ACHN (cell line): ENCODE results near the gene RAB8A.

Experiments used
- DNase-seq: peaks from one replicate; pipeline ENCODE4 v3.0.0-alpha.2; 2015
- in situ Hi-C: cut with HindIII; loops from 2 replicates; pipeline ENCODE4 v1.10.0; 2017; ENCODE audit warnings: low sequenced_read_pairs, low pct_ligation_motif_present, low pct_unique_long_range_greater_than_20kb

The RAB8A gene

GRCh38 chr19:16111160-16111908 lies at the start of gene RAB8A:
TSS of gene RAB8A (plus strand) at chr19:16111889. CDS start at chr19:16111902, 13 bp downstream.
- in situ Hi-C loops = no loop called here

GRCh38 chr19:16061943-16062342 lies 49.7 kb upstream of the RAB8A start:
- in situ Hi-C loops = no loop called here

More at GRCh38 chr19:16111160-16111908, at the start of gene RAB8A:
- peak; percentile 96 for DNase-seq

DNA sequence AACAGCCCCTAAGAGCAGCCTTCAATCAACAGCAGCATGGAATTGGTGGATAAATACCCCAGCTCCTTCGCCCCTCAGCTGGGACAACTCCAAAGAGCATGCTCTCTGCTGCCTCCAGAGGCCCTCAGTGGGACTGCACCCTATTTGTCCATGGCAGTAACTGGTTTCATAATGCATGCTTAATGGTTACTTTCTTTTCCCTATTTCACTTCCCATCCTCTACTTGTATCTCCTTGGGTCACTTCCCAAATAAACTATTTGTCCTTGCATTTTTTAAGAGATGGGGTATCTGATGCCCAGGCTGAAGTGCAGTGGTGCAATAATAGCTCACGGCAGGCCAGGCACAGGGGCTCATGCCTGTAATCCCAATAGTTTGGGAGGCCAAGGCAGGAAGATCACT lies 48.9 kb upstream of the RAB8A start:
- DNase-seq = peak; percentile 34
- in situ Hi-C loops = no loop called here

More at GRCh38 chr19:16061943-16062342, 49.7 kb upstream of the RAB8A start:
- no peak for DNase-seq

- DNase-seq = no peak
- in situ Hi-C loops = no loop called here
These were observed 47.3 kb upstream of the RAB8A start for GRCh38 chr19:16064209-16064889.

- DNase-seq = no peak
- in situ Hi-C loops = no loop called here
These were observed 45.0 kb upstream of the RAB8A start for GRCh38 chr19:16066611-16067104.

GRCh38 chr19:16067205-16067938 lies 44.3 kb upstream of the RAB8A start:
- no peak for DNase-seq
- in situ Hi-C loops = no loop called here

GRCh38 chr19:16068696-16069259 lies 42.9 kb upstream of the RAB8A start:
- in situ Hi-C loops = no loop called here
- no peak for DNase-seq

DNA sequence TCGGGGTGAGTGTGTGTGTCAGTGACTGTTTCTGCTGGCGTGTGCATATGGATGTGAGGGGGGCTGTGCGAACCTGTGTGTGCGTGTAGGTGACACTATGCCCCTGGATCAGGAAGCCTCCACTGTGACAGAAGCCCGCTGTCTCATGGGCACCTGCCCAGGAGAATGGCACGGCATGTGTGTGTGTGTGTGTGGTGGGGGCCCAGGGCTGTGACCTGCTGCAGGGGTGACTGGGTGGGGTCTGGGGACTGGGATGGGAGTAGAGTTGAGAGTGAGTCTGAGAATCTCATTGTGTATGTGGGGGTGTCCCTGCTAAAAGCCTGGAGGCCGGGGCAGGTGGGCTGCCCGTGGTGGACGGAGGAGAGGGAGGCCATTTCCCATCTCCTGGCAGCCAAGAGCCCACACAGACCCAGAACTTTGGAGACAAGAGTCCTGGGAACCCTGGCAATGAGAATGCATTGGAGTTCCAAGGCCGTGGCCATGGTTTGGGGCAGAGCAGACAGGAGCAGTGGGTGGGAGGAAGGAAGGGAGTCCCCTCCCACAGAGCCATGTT lies 41.8 kb upstream of the RAB8A start:
- in situ Hi-C loops = no loop called here
- DNase-seq = no peak

DNA sequence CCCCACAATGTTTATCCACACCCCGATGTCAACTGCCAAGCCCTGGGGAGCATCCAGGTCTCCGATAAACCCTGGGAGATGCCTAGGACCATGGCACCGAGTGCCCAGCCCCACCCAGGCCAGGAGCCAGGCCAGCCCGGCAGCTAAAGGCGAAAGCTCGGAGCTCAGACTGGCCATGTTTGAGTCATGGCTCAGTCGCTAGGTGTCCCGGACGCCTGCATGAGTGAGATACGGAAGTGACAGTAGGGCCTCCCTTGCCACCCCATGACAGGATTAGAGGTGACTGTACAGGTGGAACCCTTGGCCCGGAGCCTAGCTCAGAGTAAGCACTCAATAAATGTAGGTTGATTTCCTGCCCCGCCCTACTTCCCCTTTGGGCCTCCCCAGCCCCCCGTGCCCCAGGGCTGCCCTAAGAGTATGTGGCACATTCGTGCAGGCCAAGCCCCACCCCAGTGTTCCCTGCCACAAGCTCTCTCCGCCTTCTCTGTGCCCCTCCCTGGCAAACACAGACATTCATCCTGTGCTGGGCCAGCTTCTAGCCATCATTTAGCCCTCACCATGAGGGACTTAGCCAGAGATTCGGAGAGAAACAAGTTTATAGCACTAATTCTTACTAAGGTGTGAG lies 41.2 kb upstream of the RAB8A start:
- no peak for DNase-seq

DNA sequence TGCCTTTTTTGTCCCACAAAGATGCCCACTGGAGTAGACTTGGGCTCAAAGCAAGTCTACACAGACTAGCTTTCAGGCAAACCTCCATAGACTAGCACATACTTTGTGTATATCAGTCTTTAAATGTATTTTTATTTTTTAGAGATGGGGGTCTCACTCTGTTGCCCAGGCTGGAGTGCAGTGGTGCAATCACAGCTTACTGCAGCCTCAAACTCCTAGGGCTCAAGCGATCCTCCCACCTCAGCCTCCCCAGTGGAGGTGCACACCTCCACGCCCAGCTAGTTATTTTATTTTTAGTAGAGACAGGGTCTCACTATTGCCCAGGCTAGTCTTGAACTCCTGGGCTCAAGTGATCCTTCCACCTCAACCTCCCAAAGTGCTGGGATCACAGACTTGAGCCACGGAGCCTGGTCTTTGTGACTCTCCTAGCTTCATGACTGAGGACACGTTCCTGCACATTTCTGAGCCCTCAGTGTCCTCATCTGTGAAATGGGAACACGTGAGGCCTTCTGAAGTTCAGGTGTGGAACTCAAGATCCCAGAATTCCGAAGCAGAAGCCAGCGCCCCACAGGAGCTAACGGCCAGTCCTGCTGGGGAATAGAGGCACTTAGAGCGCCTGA lies 40.5 kb upstream of the RAB8A start:
- DNase-seq = no peak

More for the DNA sequence above, 41.2 kb upstream of the RAB8A start:
- in situ Hi-C loops = no loop called here

GRCh38 chr19:16073481-16073880 lies 38.2 kb upstream of the RAB8A start:
- no peak for DNase-seq
- in situ Hi-C loops = no loop called here

More for the DNA sequence above, 40.5 kb upstream of the RAB8A start:
- in situ Hi-C loops = no loop called here

DNA sequence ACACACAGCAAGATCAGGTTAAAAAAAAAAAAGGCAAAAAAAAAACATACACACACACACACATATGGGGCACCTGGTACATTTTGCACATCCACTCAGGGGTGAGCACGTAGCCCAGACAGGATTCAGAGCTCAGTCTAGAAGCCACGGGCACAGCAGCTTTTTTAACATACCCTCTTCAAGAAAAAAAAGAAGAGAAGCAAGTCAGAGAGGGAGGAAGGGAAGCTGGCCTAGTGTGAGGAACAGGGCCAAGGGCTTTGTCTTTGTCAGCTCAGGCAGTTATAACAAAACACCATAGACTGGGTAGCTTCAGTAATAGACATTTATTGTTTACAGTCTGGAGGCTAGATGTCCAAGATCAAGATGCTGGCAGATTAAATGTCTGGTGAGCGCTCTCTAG lies 37.7 kb upstream of the RAB8A start:
- no peak for DNase-seq
- in situ Hi-C loops = no loop called here

GRCh38 chr19:16074488-16075365 lies 37.0 kb upstream of the RAB8A start:
- in situ Hi-C loops = no loop called here
- DNase-seq = no peak

- in situ Hi-C loops = no loop called here
- DNase-seq = no peak
These were observed 36.1 kb upstream of the RAB8A start for GRCh38 chr19:16075430-16076153.

DNA sequence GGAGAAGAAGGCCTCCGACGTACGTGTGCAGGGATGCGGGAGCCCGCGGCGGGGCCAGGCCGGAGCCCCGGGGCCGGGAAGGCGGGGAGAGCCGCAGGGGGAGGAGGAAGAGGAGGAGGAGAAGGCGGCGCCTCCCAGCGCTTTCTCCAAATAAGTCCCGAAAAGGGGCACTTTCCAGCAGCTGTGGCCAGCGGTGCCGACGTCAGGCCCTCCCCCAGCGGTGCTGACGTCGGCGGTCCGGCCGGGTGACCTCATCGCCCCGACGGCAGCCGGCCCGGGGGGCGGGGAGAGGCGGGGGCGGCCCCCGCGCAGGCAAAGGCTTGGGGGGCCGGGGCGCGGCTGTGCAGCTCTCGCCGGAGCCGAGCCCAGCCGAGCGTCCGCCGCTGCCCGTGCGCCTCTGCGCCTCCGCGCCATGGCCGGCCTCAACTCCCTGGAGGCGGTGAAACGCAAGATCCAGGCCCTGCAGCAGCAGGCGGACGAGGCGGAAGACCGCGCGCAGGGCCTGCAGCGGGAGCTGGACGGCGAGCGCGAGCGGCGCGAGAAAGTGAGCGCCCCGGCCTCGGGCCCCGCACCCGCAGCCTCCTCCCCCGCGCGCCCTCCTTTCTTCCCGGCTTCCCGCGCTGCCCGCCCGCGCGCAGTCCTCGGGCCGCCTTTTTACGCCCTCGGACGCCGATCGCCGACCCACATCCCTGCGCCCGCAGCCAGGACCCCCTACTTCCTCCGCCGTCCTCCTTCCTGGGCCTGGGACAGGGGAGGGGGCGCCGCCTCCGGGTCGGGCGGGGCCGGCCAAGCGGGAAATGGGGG lies 35.3 kb upstream of the RAB8A start, which contains the start of gene TPM4:
TSS of gene TPM4 (plus strand) at position 342 of the 804 bp plus-strand sequence. CDS start at position 413, 71 bp downstream.
- peak; percentile 69 for DNase-seq

More for the DNA sequence above, 35.3 kb upstream of the RAB8A start, which contains the start of gene TPM4:
- in situ Hi-C loops = no loop called here
